ENCODE data around the gene LRMDA. TPM values are rescaled to one million over a fixed set of nuclear protein-coding genes. Genes with fewer than 3 reads are reported as not detected.

The LRMDA gene
- total and polyA plus RNA-seq, 3 experiments from 2014 or later: not detected

DNA sequence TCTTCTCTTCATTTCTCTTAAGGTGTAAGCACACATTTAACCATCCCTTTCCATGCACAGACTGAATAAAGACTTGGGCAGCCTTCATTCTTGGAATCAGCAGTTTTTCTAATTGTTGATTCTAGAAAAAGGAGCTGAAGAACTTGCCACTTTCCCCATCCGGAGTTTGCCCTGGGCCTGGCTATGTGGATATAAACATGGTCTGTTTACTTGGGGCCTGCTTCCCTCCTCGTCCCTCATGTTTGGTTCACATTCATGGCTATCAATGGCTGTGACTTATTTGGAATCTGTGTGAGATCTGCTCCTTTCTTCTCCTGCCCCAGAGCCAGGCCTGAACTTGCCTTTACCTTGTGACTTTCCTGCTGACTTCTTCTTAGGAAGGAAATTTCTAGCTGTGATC, 199.3 kb downstream of the LRMDA start:
- Histone ChIP-seq H3K4me3 (ENCODE audit: low read length) (no peak overlapping the region), H3K9me3 (ENCODE audit: low read length) (no peaks in the 10 kb centered on the region), H3K27ac (ENCODE audit: low read depth, low read length) (no peak overlapping the region), H3K27me3 (ENCODE audit: insufficient read depth, low read length, poor library complexity, severe bottlenecking) (no peaks in the 10 kb centered on the region), H3K4me1 (ENCODE audit: insufficient read depth, low read length) (no peaks in the 10 kb centered on the region), H3K36me3 (ENCODE audit: insufficient read depth, low read length) (no peaks in the 10 kb centered on the region)
- Mint-ChIP-seq H3K27me3 (no peaks in the 10 kb centered on the region), H3K27ac (no peak overlapping the region), H3K36me3 (no peaks in the 10 kb centered on the region), H3K4me1 (no peaks in the 10 kb centered on the region), H3K4me3 (no peak overlapping the region), H3K9me3 (peaks cover 0 to 2% (median 0%) of the 10 kb centered on the region in 5 donors)
- ChIA-PET CTCF (no interaction called here), POLR2A (no interaction called here)
- no peak for DNase-seq

DNA sequence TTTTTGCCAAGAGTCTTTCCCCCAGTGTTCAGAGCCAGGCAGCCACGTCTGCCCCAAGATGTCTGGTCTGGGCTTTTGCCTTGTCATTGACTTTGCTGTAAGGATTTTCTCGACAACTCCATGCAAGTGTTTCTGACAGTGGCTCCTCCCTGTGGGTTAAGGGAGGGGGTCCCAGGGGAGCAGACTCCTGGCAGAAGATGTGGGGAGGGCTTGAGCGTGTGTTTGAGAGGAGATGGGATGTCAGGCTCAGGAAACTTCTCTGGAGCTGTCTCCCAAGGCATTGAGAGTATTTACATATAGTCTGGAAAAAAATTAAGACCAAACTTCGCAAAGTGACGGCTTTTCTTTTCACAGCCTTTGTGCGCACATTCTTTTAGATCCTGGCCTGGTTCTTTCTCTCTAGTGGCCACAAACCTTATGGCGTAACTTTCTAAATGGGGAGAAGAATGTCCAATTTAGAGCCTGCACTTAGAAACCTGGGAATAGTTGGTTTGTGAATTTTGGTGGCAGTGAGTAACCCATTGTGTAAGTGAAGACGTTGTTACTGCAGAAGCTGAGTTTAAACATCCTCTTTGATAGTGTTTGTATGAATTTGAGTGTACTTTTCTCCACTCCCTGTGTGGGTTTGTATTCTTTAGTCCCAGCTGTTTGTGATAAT, 201.5 kb downstream of the LRMDA start:
- no peaks in the 10 kb centered on the region for H3K4me1 Mint-ChIP-seq
- ChIA-PET POLR2A (no interaction called here), CTCF (no interaction called here)

DNA sequence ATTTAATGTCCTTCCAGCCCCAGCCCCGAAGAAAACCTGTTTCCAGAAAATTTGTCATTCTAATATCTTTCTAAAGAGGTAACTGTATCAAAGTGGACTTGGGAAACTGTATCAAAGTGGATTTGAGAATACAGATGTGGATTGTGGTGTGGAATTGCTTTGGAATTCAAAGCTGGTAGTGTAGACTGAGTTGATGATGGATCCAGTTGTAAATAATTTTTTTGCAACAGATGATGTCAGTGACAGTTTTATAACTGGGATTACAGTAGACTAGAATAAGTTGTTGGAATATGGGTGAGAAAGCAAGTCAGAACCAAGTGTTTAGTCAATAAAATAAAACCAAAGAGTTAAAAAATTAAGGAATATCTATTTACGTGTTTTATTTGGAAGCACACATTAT, 202.1 kb downstream of the LRMDA start:
- peaks cover 0 to 2% (median 0%) of the 10 kb centered on the region in 5 donors for H3K9me3 Mint-ChIP-seq
- ChIA-PET POLR2A (no interaction called here), CTCF (no interaction called here)
- Histone ChIP-seq H3K4me3 (ENCODE audit: low read length) (no peak overlapping the region), H3K9me3 (ENCODE audit: low read length) (no peaks in the 10 kb centered on the region), H3K36me3 (ENCODE audit: insufficient read depth, low read length) (no peaks in the 10 kb centered on the region), H3K27ac (ENCODE audit: low read depth, low read length) (no peak overlapping the region), H3K4me1 (ENCODE audit: insufficient read depth, low read length) (no peaks in the 10 kb centered on the region), H3K27me3 (ENCODE audit: insufficient read depth, low read length, poor library complexity, severe bottlenecking) (no peaks in the 10 kb centered on the region)
- peaks cover 0 to 10% of the 10 kb centered on the region in 2 donors for H3K27me3 Mint-ChIP-seq
- DNase-seq: no peak
- H3K36me3 Mint-ChIP-seq: no peaks in the 10 kb centered on the region
- H3K4me1 Mint-ChIP-seq: no peaks in the 10 kb centered on the region
- H3K27ac Mint-ChIP-seq: no peak overlapping the region
- H3K4me3 Mint-ChIP-seq: no peak overlapping the region

More for the DNA sequence above, 201.5 kb downstream of the LRMDA start:
- Histone ChIP-seq H3K27ac (ENCODE audit: low read depth, low read length) (no peak overlapping the region), H3K4me1 (ENCODE audit: insufficient read depth, low read length) (no peaks in the 10 kb centered on the region), H3K36me3 (ENCODE audit: insufficient read depth, low read length) (no peaks in the 10 kb centered on the region), H3K4me3 (ENCODE audit: low read length) (no peak overlapping the region), H3K27me3 (ENCODE audit: insufficient read depth, low read length, poor library complexity, severe bottlenecking) (no peaks in the 10 kb centered on the region), H3K9me3 (ENCODE audit: low read length) (no peaks in the 10 kb centered on the region)
- Mint-ChIP-seq H3K27ac (no peak overlapping the region), H3K4me3 (no peak overlapping the region), H3K27me3 (peaks cover 0 to 9% of the 10 kb centered on the region in 2 donors), H3K36me3 (no peaks in the 10 kb centered on the region), H3K9me3 (peaks cover 0 to 2% (median 0%) of the 10 kb centered on the region in 5 donors)
- DNase-seq: no peak

DNA sequence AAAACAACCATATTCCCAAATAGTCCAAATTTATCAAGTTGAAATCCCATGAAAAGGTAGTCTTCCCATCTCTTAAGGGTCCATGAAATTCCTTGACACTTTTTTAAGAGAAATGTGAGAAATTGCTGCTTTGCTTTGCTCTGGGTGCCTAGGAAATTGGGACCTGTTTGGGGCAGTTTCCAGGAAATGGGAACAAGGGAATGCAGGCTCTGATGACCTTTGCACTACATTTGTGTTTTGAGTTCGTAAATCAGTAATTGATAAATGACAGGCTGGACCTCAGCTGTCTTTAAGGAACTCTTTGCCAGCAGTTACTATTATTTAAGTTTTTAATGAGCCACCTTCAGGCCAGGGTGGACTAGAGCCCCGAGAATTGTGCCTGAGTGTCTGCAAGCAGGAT, 203.5 kb downstream of the LRMDA start:
- H3K4me3 Mint-ChIP-seq: no peak overlapping the region
- H3K36me3 ChIP-seq (ENCODE audit: insufficient read depth, low read length): no peaks in the 10 kb centered on the region
- H3K27ac ChIP-seq (ENCODE audit: low read depth, low read length): no peak overlapping the region
- no peaks in the 10 kb centered on the region for H3K4me1 Mint-ChIP-seq
- no peaks in the 10 kb centered on the region for H3K9me3 ChIP-seq (ENCODE audit: low read length)
- CTCF ChIA-PET: no interaction called here
- DNase-seq: no peak
- H3K27me3 ChIP-seq (ENCODE audit: insufficient read depth, low read length, poor library complexity, severe bottlenecking): no peaks in the 10 kb centered on the region
- POLR2A ChIA-PET: no interaction called here
- H3K4me1 ChIP-seq (ENCODE audit: insufficient read depth, low read length): no peaks in the 10 kb centered on the region
- no peak overlapping the region for H3K27ac Mint-ChIP-seq
- H3K27me3 Mint-ChIP-seq: peaks cover 2 to 21% of the 10 kb centered on the region in 2 donors
- H3K9me3 Mint-ChIP-seq: peaks cover 0 to 5% (median 0%) of the 10 kb centered on the region in 5 donors
- H3K4me3 ChIP-seq (ENCODE audit: low read length): no peak overlapping the region
- H3K36me3 Mint-ChIP-seq: no peaks in the 10 kb centered on the region

GRCh38 chr10:75638752-75639151, 207.3 kb downstream of the LRMDA start:
- CTCF ChIA-PET: no interaction called here
- peaks cover 3% of the 10 kb centered on the region for H3K27me3 ChIP-seq (ENCODE audit: insufficient read depth, low read length, poor library complexity, severe bottlenecking)
- peaks cover 0 to 3% (median 0%) of the 10 kb centered on the region in 5 donors for H3K9me3 Mint-ChIP-seq
- no peak overlapping the region for H3K27ac Mint-ChIP-seq
- no peak overlapping the region for H3K4me3 ChIP-seq (ENCODE audit: low read length)
- H3K27me3 Mint-ChIP-seq: peaks cover 3 to 23% of the 10 kb centered on the region in 2 donors
- H3K9me3 ChIP-seq (ENCODE audit: low read length): no peaks in the 10 kb centered on the region
- DNase-seq: no peak
- no peaks in the 10 kb centered on the region for H3K4me1 ChIP-seq (ENCODE audit: insufficient read depth, low read length)
- POLR2A ChIA-PET: no interaction called here
- no peaks in the 10 kb centered on the region for H3K36me3 ChIP-seq (ENCODE audit: insufficient read depth, low read length)
- no peaks in the 10 kb centered on the region for H3K4me1 Mint-ChIP-seq
- no peak overlapping the region for H3K27ac ChIP-seq (ENCODE audit: low read depth, low read length)
- no peaks in the 10 kb centered on the region for H3K36me3 Mint-ChIP-seq
- no peak overlapping the region for H3K4me3 Mint-ChIP-seq

GRCh38 chr10:75639736-75640135, 208.3 kb downstream of the LRMDA start:
- Mint-ChIP-seq H3K4me1 (no peaks in the 10 kb centered on the region), H3K4me3 (no peak overlapping the region), H3K27me3 (peaks cover 3 to 23% of the 10 kb centered on the region in 2 donors), H3K9me3 (peaks cover 0 to 3% (median 0%) of the 10 kb centered on the region in 5 donors), H3K36me3 (no peaks in the 10 kb centered on the region), H3K27ac (no peak overlapping the region)
- ChIA-PET POLR2A (no interaction called here), CTCF (no interaction called here)
- Histone ChIP-seq H3K9me3 (ENCODE audit: low read length) (no peaks in the 10 kb centered on the region), H3K27me3 (ENCODE audit: insufficient read depth, low read length, poor library complexity, severe bottlenecking) (peaks cover 3% of the 10 kb centered on the region), H3K36me3 (ENCODE audit: insufficient read depth, low read length) (no peaks in the 10 kb centered on the region), H3K27ac (ENCODE audit: low read depth, low read length) (no peak overlapping the region), H3K4me3 (ENCODE audit: low read length) (no peak overlapping the region), H3K4me1 (ENCODE audit: insufficient read depth, low read length) (no peaks in the 10 kb centered on the region)
- DNase-seq: no peak

- Histone ChIP-seq H3K36me3 (ENCODE audit: insufficient read depth, low read length) (no peaks in the 10 kb centered on the region), H3K9me3 (ENCODE audit: low read length) (no peaks in the 10 kb centered on the region), H3K4me1 (ENCODE audit: insufficient read depth, low read length) (no peaks in the 10 kb centered on the region), H3K27me3 (ENCODE audit: insufficient read depth, low read length, poor library complexity, severe bottlenecking) (peaks cover 3% of the 10 kb centered on the region), H3K27ac (ENCODE audit: low read depth, low read length) (no peak overlapping the region), H3K4me3 (ENCODE audit: low read length) (no peak overlapping the region)
- H3K4me3 Mint-ChIP-seq: no peak overlapping the region
- no peaks in the 10 kb centered on the region for H3K36me3 Mint-ChIP-seq
- ChIA-PET CTCF (no interaction called here), POLR2A (no interaction called here)
- no peak overlapping the region for H3K27ac Mint-ChIP-seq
- H3K27me3 Mint-ChIP-seq: peaks cover 3 to 23% of the 10 kb centered on the region in 2 donors
- H3K4me1 Mint-ChIP-seq: no peaks in the 10 kb centered on the region
- H3K9me3 Mint-ChIP-seq: peaks cover 0 to 3% (median 0%) of the 10 kb centered on the region in 5 donors
- DNase-seq: no peak
These were observed 209.0 kb downstream of the LRMDA start for GRCh38 chr10:75640381-75640780.

GRCh38 chr10:75640803-75641202, 209.4 kb downstream of the LRMDA start:
- Histone ChIP-seq H3K4me1 (ENCODE audit: insufficient read depth, low read length) (no peaks in the 10 kb centered on the region), H3K4me3 (ENCODE audit: low read length) (no peak overlapping the region), H3K27ac (ENCODE audit: low read depth, low read length) (no peak overlapping the region), H3K9me3 (ENCODE audit: low read length) (no peaks in the 10 kb centered on the region), H3K36me3 (ENCODE audit: insufficient read depth, low read length) (no peaks in the 10 kb centered on the region), H3K27me3 (ENCODE audit: insufficient read depth, low read length, poor library complexity, severe bottlenecking) (peaks cover 3% of the 10 kb centered on the region)
- DNase-seq: no peak
- POLR2A ChIA-PET: no interaction called here
- Mint-ChIP-seq H3K4me3 (no peak overlapping the region), H3K27ac (no peak overlapping the region), H3K27me3 (peaks cover 3 to 23% of the 10 kb centered on the region in 2 donors), H3K9me3 (peaks cover 0 to 3% (median 0%) of the 10 kb centered on the region in 5 donors), H3K4me1 (no peaks in the 10 kb centered on the region), H3K36me3 (no peaks in the 10 kb centered on the region)
- CTCF ChIA-PET: no interaction called here

Data from CD8-positive, alpha-beta memory T cell (primary cell).